GM18498 (cell line): ENCODE measurements around the gene ARHGAP32.
"Not testable (repeated sequence)": the region's sequence is repeated elsewhere in the genome, so short reads cannot be mapped to it uniquely, and the experiment has no call there.

Experiments used
- ATAC-seq: cut with Tn5 transposase; IDR thresholded peaks from one replicate; pipeline ENCODE4 v1.9.1; 2021; ENCODE audit warnings: mild to moderate bottlenecking, moderate library complexity; ENCODE audit not compliant: unreplicated experiment

The ARHGAP32 gene

DNA sequence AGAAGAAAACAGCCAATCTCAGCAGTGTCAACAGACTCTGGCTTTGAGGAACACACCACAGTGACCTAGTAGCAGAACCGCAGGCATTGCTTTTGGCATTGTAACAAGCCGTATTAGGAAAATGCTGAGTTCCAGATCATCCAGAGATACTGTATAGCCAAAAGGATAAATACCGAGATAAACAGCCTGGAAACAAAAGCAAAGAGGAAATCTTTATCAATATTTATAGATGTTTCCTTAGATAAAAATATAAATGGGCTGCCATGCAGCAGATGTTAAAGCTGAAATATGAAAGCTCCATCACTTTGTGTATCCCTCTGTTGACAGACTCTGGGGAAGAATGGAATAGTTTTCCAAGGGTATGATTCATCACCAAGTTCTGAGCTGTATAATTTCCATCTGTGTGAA lies 150.5 kb downstream of the ARHGAP32 start:
- no peak for ATAC-seq

GRCh38 chr11:129040934-129041333 lies 151.2 kb downstream of the ARHGAP32 start:
- no peak for ATAC-seq

- ATAC-seq = no peak
These were observed 156.9 kb downstream of the ARHGAP32 start for GRCh38 chr11:129035244-129035643.

DNA sequence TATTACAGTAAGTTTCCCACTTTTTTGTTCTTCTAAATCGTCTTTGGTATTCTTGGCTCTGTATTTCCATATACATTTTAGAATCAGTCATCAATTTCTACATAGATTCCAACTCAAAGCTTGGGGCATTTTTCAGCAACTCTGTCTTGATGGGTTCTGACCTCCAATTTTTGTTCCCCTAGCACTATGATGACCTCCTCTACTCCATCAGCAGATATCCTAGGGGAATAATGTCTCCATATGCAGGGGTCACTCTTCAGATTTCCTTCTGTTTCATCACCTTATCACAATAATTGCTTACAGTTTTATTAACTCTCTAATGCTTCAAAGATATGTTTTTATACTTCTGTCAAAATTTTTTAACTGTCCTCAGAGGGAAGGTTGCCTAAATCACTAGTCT lies 158.1 kb downstream of the ARHGAP32 start:
- ATAC-seq = no peak

GRCh38 chr11:129023968-129024676 lies 168.0 kb downstream of the ARHGAP32 start:
- no peak for ATAC-seq

GRCh38 chr11:129021295-129021694 lies 170.8 kb downstream of the ARHGAP32 start:
- no peak for ATAC-seq

- ATAC-seq = no peak
These were observed 173.1 kb downstream of the ARHGAP32 start for GRCh38 chr11:129018991-129019390.

GRCh38 chr11:129018126-129018525 lies 174.0 kb downstream of the ARHGAP32 start:
- ATAC-seq = no peak

DNA sequence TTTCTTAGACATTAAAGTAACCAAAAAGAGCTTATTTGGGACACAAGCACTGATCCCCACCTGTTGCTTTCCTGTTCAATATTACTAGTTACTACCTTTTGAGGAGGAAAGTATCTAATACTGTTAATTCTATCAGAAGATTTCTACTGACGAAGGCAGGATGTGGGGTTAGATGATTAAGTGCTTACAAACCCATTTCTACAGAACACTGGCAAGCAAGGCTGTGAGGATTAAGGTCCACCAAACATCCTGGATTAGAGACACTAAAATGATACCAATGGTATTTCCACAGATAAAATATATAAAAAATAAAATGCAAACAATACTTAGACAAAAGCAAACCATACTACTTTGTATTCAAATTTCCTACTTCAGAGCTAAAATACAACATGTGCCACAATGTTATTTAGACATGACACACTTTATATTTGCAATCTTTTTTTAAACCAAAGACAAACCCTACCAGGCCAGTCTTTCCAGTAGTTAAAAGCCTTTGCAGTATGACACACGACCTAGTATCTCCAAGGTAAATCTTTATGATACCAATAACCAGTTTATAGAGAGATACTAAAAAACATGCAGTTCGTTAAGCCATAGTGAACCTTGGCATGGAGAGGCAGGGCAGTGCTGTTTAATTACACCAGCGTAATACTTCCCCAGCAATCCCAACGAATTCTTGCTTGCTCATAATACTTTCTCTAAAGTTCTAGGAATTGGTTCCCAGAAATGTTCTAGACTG lies 178.2 kb downstream of the ARHGAP32 start:
- no peak for ATAC-seq

- no peak for ATAC-seq
These were observed 179.2 kb downstream of the ARHGAP32 start for GRCh38 chr11:129012880-129013279.

- ATAC-seq = no peak
These were observed 186.0 kb downstream of the ARHGAP32 start for GRCh38 chr11:129006161-129006560.

DNA sequence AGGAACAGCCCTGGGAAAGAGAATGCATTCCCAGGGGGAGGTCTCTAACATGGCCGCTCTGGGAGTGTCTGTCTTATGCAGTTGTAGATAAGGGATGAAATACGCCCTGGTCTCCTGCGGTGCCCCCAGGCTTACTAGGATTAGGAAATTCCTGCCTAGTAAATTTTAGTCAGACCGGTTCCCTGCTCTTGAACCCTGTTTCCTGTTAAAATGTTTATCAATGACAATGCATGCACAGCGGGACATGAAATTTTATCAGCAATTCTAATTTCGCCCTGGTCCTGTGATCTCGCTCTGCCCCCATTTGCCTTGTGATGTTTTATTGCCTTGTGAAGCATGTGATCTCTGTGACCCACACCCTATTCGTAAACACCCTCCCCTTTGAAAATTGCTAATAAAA lies 193.0 kb downstream of the ARHGAP32 start:
- not testable (repeated sequence) for ATAC-seq

- ATAC-seq = no peak
These were observed 203.7 kb downstream of the ARHGAP32 start for GRCh38 chr11:128988242-128988970.

GRCh38 chr11:128985880-128986279 lies 206.2 kb downstream of the ARHGAP32 start:
- no peak for ATAC-seq

DNA sequence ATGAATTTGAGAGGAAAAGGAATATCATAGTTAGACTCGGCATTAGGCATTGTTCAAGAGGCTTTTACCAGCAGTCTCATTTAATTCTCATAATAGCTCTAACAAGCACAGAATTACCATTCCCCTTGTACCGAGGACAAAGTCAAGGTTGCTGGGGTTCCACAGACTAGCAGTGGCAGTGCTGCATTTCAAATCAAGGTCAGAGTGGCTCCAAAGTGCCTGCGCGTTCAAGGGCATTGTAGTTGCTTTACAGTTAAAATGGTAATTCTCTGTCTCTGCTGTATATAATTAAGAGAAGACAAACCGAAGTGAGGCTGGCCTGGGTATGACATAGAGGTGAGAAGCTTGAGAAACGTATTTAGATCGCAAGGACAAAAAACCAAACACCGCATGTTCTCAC lies 209.1 kb downstream of the ARHGAP32 start:
- ATAC-seq = no peak

DNA sequence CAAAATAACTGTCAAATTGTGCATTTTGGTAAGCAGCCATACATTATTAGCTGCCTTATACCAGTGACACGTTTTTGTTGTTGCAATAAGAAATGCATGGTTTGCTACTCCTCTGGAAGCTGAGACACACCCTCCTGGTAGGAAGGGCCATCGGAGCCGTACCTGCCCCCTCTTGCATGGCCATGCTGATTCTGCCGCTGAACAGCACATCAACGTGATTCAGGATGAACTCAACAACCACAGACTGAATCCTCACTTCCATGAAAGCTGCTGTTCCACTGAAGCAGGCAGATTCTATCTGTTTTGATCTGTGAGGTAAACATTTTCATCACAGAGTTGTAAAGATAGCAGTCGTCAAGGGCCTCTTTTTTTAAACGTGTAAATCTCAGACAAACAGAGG lies 210.9 kb downstream of the ARHGAP32 start:
- no peak for ATAC-seq

DNA sequence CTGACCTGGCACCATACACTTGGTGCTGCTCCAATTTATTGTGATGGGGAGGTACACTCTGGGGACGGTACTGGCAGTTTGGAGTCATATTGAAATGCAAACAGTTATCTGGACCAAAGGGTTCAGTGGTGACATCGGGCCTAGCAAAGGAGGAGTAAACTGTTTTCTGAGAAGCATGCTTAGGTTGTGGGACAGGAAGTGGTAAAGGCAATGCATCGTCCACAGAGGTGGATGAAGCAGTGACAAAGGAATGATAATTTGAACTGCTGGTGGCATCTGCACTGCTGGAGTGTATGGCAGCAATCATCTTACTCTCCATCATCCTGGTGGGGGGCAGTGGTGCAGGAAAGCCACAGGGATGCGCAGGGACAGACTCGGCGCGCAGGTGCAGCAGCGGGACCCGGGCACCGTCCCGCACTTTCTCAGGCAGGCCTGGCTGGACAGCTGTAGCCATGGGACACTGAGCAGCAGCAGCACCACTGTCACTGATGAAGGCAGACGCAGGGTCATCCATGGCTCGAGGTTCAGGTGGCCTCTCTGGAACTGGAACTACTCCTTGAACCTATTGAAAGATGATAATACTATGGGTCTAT lies 221.4 kb downstream of the ARHGAP32 start:
- no peak for ATAC-seq

GRCh38 chr11:128968916-128969315 lies 223.2 kb downstream of the ARHGAP32 start:
- ATAC-seq = no peak

DNA sequence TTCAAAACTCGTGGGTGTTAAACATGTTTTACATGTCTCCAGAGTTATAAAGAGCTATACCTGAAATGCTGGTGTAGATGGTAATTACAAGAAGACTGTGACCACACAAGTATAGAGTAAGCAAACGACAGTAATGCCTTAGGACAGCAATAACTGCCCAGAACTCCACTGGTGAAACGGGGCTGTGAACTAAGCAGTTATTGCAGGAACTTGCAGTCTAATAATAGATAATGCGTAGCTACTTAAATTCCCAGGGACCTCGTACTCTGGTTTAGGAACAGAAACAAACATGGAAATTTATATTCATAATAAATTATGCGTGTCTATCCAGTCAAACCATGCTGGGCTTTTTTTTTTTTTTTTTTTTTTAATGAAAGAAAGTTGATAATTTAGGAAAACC lies 224.5 kb downstream of the ARHGAP32 start:
- no peak for ATAC-seq

GRCh38 chr11:128965485-128965884 lies 226.6 kb downstream of the ARHGAP32 start:
- peak; percentile 97 for ATAC-seq

- no peak for ATAC-seq
These were observed 227.6 kb downstream of the ARHGAP32 start for GRCh38 chr11:128964463-128964930.
